ENCODE data around the gene CHST14.

CHST14 gene

GRCh38 chr15:40463886-40464545, 6.8 kb upstream of the CHST14 start:
- DNase-seq, result no peak

GRCh38 chr15:40464595-40465185, 6.1 kb upstream of the CHST14 start:
- no peak for DNase-seq

GRCh38 chr15:40465939-40466338, 4.8 kb upstream of the CHST14 start:
- DNase-seq, result no peak

- no peak for DNase-seq
These were observed 4.1 kb upstream of the CHST14 start for GRCh38 chr15:40466426-40467260.

- no peak for DNase-seq
These were observed 3.5 kb upstream of the CHST14 start for GRCh38 chr15:40467261-40467615.

- DNase-seq, result no peak
These were observed 1.9 kb upstream of the CHST14 start for GRCh38 chr15:40468898-40469331.

- no peak for DNase-seq
These were observed 901 bp upstream of the CHST14 start for GRCh38 chr15:40469776-40470390.

GRCh38 chr15:40471105-40471807, 472 bp downstream of the CHST14 start:
- peak; percentile 46 for DNase-seq

- no peak for DNase-seq
These were observed 995 bp downstream of the CHST14 start for GRCh38 chr15:40471808-40472150.

GRCh38 chr15:40472171-40472727, 1.5 kb downstream of the CHST14 start:
- no peak for DNase-seq

GRCh38 chr15:40474581-40474980, 3.8 kb downstream of the CHST14 start:
- no peak for DNase-seq

GRCh38 chr15:40477642-40478327, 7.0 kb downstream of the CHST14 start:
- DNase-seq, result peak; percentile 42

GRCh38 chr15:40479024-40479423, 8.2 kb downstream of the CHST14 start:
- no peak for DNase-seq

- no peak for DNase-seq
These were observed 10.7 kb downstream of the CHST14 start for GRCh38 chr15:40481341-40482074.

- no peak for DNase-seq
These were observed 13.1 kb downstream of the CHST14 start for GRCh38 chr15:40483919-40484318.

- no peak for DNase-seq
These were observed 15.4 kb downstream of the CHST14 start for GRCh38 chr15:40486066-40486770.

- no peak for DNase-seq
These were observed 17.3 kb downstream of the CHST14 start for GRCh38 chr15:40487816-40488682.

- DNase-seq, result no peak
These were observed 18.7 kb downstream of the CHST14 start for GRCh38 chr15:40489274-40490175.

Data from NCI-H146 (cell line).